Stimulated activated CD4-positive, alpha-beta T cell treated with anti-CD3 and anti-CD28 coated beads, Interleukin-4, amount 100 ng/mL, for 24 hours (primary cell): Measurements from ENCODE around the gene WDR26.

Source experiments
- DNase-seq: peaks from one replicate; pipeline ENCODE4 v3.0.0-alpha.2; 2020

WDR26 gene

DNA sequence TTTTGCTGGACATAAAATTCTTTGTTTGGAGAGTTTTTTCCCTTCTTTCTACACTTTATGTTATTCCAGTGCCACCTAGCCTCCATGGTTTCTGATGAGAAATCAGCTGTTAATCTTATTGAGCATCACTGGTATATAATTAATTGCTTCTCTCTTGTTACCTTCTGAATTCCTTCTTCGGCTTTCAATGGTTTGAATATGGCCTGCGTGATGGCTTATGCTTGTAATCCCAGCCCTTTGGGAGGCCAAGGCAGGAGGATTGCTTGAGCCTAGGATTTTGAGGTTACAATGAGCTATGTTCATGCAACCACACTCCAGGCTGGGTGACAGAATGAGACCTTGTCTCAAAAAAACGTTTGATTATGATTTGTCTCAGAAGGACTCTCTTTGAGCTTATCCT lies 90.9 kb downstream of the WDR26 start:
- DNase-seq, result no peak

DNA sequence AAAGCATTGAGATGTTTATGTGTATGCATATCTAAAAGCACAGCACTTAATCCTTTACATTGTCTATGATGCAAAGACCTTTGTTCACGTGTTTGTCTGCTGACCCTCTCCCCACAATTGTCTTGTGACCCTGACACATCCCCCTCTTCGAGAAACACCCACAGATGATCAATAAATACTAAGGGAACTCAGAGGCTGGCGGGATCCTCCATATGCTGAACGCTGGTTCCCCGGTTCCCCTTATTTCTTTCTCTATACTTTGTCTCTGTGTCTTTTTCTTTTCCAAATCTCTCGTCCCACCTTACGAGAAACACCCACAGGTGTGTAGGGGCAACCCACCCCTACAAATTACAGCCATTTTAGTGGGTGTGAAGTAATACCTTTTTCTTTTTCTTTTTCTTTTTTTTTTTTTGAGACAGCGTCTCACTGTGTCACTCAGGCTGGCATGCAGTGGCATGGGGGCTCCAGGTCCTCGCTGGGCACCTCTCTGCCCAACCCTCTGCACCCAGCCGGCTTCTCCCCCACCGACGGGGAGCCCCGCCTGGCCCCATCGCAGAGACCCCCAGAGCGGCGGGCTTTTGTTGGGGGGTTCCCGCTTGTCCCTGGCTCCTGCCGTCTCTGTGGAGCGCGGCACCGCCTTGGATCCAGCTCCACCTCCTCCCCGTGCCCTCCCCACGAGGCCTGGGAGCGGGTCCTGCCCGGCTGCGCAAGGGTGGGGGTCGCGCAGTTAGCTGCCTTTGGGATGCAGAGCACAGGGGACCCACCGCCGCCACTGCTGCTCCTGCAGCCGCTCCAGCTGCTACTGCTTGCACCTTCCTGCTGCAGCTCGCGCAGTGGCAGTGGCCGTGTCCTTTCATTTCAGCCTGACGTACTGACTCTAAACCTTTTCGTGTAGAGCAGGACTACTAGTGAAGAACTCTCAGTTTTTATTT lies 93.9 kb downstream of the WDR26 start:
- DNase-seq, result peak; percentile 35

DNA sequence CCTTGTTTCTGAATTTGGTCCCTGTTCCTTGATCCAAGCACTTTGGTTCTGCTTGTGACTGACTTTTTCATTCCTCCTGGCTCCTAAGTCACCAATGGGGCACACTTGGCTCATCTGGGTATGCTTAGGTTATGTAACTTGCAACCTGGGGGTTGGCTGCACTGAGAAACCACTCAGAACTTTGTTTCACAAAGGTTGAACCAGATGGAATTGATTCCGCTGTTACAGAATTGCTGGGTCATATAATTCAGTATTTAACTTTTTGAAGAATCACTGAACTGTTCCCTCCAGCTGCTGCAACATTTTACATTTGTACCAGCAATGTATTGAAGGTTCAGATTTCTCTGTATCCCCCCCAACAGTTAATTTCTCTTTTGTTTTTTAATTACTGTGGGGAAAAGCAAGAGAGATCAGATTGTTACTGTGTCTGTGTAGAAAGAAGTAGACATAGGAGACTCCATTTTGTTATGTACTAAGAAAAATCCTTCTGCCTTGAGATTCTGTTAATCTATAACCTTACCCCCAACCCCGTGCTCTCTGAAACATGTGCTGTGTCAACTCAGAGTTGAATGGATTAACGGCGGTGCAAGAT lies 95.1 kb downstream of the WDR26 start:
- DNase-seq, result no peak

DNA sequence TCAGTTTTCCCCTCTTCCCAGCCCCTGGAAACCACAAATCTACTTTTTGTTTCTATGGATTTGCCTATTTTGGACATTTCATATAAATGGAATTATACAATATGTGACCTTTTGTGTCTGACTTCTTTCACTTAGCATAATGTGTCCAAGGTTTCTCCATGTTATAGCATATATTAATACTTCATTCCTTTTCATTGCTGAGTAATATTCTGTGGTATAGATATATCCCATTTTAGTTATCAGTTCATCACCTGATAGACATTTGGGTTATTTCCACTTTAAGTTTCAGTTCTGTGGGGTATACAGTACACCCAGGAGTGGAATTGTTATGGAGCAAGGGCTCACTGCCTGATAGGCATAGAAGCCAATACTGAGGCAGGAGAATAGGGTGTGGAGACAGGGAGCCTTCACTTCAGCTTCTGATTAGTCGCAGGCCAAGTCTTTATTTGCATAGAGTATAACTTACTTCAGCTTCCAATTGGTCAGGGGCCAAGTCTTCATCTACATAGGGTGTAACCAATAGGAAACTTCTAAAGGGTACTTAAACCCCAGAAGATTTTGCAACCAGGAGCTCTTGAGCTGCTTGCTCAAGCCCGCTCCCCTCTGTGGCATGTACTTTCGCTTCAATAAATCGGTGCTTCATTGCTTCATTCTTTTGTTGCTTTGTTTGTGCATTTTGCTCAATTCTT lies 96.3 kb downstream of the WDR26 start:
- DNase-seq, result no peak
